Measurements from ENCODE around the gene MID2.
"Not testable (repeated sequence)": the region's sequence is repeated elsewhere in the genome, so short reads cannot be mapped to it uniquely, and the experiment has no call there.

MID2 gene, protein sequence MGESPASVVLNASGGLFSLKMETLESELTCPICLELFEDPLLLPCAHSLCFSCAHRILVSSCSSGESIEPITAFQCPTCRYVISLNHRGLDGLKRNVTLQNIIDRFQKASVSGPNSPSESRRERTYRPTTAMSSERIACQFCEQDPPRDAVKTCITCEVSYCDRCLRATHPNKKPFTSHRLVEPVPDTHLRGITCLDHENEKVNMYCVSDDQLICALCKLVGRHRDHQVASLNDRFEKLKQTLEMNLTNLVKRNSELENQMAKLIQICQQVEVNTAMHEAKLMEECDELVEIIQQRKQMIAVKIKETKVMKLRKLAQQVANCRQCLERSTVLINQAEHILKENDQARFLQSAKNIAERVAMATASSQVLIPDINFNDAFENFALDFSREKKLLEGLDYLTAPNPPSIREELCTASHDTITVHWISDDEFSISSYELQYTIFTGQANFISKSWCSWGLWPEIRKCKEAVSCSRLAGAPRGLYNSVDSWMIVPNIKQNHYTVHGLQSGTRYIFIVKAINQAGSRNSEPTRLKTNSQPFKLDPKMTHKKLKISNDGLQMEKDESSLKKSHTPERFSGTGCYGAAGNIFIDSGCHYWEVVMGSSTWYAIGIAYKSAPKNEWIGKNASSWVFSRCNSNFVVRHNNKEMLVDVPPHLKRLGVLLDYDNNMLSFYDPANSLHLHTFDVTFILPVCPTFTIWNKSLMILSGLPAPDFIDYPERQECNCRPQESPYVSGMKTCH

DNA sequence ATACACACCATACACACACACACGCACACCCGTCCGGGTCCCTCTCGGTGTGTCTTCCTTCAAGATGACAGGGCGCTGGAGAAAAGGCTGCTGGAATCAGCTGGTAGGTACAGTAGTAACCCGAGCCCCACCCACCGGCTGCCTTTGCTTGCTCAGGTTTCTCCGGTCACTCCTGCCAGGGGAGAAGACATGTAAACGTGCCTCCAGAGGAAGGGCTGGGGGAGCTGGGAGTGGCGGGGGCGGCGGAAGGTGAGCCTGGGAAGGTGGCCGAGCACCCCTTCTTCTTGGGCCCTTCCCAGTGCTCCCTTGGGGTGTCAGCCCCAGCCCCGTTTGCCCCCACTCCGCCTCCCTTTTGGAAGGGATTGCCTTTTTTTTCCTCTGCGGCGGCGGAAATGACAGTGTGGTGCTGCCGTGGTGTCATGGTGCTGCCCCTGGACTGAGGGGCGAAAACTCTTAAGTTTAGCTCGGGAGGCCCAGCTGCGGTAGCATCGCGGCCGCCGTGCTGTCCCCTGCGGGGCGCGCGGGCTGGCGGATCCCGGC is at the start of gene MID2:
Gene MID2 (plus strand): TSS at position 169 of the 540 bp plus-strand sequence. CDS start 561 bp downstream, outside the sequence.
- DNase-seq (ENCODE audit: low read depth, low spot score): no peak

DNA sequence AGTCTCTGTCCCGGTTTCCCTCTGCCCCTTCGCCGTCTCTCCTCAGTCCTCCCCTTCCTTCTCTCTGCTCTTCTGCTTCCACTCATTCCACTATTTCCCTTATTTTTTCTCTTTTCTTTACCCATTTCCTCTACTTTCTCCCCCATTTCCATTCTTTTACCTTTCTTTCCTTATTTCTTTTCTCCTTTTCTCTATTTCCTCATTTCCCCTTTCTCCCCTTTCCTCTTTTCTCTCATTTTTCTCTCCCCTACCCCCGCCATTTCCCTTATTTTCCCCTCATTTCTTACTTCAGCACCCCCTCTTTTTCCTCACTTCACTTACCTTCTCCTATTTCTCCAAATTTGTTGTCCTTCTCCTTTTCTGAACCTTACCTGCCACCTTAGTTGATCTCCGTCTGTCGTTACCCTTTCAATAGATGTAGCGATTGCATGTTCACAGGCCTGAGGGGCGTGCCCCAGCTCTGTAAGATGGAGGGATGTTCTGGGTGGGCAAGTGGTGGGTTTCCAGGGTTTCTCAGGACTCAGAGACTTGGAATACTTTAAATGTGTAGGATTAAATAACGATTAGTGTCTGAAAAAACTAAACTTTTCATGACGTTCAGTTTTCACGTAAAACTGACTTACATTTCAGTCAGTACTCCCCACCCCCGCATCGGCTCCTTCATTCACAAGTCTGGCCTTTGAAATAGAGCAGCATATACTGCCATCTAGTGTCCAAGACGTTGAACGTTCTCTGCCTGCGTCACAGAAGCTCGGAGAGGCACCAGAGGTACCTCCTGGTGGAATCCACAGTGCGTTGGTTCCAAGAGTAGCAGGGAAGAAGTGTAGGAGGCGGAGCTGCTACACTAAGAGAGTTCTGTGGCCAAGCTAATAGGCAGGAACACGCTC is 48.8 kb upstream of the MID2 start:
- peak; percentile 77 for DNase-seq (ENCODE audit: low read depth, low spot score)

- no peak for DNase-seq (ENCODE audit: low read depth, low spot score)
These were observed 48.2 kb upstream of the MID2 start, which contains the start of gene NCBP2L for GRCh38 chrX:107777536-107777832. Gene NCBP2L, plus strand, starts transcription at chrX:107777733. Its CDS starts 16,488 bp downstream, at chrX:107794221.

DNA sequence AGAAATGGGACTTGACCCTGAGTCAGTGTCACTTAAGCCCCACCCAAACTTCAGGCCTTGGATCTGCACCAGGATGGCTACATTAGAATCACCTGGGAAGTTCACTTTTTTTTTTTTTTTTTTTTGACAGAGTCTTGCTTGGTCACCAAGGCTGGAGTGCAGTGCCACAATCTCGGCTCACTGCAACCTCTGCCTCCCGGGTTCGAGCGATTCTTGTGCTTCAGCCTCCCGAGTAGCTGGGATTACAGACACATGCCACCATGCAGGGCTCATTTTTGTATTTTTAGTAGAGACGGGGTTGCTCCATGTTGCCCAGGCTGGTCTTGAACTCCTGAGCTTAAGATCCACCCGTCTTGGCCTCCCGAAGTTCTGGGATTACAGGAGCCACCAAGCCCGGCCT is 45.1 kb upstream of the MID2 start:
- no peak for DNase-seq (ENCODE audit: low read depth, low spot score)

- no peak for DNase-seq (ENCODE audit: low read depth, low spot score)
These were observed 37.8 kb upstream of the MID2 start for GRCh38 chrX:107787827-107788226.

GRCh38 chrX:107804427-107804826 is 21.2 kb upstream of the MID2 start:
- DNase-seq (ENCODE audit: low read depth, low spot score): no peak

GRCh38 chrX:107805179-107805578 is 20.5 kb upstream of the MID2 start:
- DNase-seq (ENCODE audit: low read depth, low spot score): no peak

DNA sequence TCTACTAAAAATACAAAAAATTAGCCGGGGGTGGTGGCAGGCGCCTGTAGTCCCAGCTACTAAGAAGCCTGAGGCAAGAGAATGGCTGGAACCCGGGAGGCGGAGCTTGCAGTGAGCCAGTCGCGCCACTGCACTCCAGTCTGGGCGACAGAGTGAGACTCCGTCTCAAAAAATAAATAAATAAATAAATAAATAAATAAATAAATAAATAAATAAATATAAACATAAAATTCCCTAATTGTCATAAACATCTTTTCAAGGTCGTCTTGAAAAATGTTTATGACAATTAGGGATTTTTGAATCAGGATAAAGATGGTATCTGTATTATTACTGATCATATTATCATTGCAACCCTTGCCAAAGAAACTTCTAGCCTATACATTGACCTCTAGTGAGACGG is 15.6 kb upstream of the MID2 start:
- DNase-seq (ENCODE audit: low read depth, low spot score): not testable (repeated sequence)

GRCh38 chrX:107818900-107819521 is 6.7 kb upstream of the MID2 start:
- DNase-seq (ENCODE audit: low read depth, low spot score): no peak

DNA sequence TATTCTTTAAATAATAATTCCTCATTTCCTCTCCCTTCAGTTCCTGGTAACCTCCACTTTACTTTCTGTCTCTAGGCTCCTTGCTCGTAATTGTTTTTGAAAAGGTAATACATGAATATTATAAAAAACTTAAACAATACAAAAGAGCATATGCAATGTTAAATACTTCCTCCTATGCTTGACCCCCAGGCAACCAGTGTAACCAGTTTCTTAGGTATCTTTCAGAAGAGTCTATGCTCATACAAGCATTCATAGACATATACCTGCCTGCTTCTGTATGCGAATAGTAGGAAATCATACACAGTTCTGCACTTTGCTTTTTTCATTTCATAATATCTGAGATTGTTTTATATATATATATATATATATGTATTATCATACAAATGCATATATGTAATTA is 2.6 kb upstream of the MID2 start:
- DNase-seq (ENCODE audit: low read depth, low spot score): no peak

DNA sequence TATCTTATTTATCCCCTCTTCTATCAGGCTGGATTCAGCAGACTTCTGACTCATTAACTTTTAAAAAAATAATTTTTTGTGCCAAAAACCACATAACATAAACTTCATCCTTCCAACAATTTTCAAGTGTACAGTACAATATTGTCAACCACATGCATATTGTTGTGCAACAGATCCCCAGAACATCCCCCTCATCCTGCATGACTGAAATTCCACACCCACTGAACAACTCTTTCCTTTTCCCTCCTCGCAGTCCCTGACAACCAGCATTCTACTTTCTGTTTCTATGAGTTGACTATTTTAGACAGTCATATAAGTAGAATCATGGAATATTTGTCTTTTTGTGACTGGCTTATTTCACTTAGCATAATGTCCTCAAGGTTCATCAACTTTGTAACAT is 2.2 kb upstream of the MID2 start:
- DNase-seq (ENCODE audit: low read depth, low spot score): no peak

GRCh38 chrX:107826238-107827029 is 768 bp downstream of the MID2 start:
- no peak for DNase-seq (ENCODE audit: low read depth, low spot score)

DNA sequence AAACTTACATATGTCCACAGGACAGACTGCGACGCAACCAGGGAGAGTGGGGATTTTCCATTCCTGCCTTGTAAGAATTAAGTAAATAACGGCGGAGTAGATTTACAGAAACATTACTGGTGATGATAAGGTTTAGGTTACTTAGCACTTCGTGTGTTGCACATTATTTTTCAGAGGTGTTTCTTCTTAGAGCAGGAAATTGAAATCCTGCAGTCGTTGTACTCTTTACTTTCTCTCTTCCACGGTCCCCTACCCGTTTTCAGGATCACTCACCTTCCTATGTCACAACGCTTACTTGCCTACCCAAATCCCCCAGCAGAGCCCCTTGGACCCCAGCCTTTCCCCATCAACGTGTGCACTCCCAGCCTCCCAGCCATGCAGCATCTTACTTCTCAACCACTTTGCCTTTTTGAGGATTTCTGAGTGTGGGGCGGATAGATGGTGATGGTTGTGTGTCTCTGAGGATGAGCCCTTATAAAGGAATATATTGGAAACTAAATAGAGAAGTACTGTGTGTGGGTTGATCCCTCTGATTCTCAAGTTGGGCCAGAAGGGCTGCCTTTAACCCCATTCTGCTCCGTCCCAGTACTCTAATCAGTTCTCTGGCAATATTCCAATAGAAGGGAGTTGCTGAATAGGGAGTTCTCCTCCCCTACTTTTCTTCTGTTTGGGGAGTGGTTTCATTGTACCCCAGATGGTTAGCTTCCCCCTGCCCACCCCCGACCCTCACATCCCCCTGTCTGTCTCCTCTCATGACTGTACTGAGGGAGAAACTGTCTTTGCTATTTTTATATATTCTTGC is 1.6 kb downstream of the MID2 start:
- DNase-seq (ENCODE audit: low read depth, low spot score): no peak

- no peak for DNase-seq (ENCODE audit: low read depth, low spot score)
These were observed 2.2 kb downstream of the MID2 start for GRCh38 chrX:107827852-107828251.

DNA sequence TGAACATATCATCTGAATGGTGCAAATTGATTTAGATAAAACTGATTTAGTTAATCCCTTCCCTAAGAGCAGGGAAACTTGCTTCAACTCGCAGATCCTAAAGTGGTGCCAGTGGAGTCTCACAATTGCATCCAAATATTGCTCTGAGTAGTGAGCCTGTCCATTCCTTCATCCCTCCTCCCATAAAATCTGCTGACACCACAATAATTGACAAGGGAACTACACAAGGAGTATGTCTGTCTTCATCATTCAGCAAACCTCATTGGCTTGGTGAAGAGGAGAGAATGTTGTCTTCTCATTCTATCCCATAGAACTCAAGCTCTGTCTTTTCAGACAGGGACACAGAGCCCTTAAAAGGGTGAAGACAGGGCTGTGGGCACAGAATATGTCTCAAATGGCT is 4.2 kb downstream of the MID2 start:
- DNase-seq (ENCODE audit: low read depth, low spot score): no peak

GRCh38 chrX:107831071-107831730 is 5.5 kb downstream of the MID2 start:
- DNase-seq (ENCODE audit: low read depth, low spot score): no peak

GRCh38 chrX:107834275-107835201 is 8.9 kb downstream of the MID2 start:
- no peak for DNase-seq (ENCODE audit: low read depth, low spot score)

DNA sequence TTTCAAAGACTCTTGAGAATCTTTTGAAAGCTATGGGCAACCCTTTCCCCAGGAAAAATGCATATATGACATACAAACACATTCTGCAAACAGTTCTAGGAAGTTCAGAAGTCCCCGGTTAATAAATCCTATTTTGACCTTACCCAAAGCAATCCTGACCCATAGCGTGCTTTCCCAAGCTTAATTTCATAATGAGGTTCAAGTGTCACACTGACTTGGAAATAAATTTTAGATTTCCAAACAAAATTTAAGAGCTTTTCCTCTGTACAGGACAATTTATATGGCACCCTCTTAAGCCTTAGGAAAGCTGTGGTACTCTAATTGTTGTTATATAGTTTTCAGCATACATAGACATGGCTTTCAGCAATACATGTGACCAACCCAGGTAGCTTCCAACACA is 11.3 kb downstream of the MID2 start:
- DNase-seq (ENCODE audit: low read depth, low spot score): no peak
